ENCODE data around the gene CCDC183.
"Not testable (repeated sequence)": the region's sequence is repeated elsewhere in the genome, so short reads cannot be mapped to it uniquely, and the experiment has no call there.

Gene CCDC183

DNA sequence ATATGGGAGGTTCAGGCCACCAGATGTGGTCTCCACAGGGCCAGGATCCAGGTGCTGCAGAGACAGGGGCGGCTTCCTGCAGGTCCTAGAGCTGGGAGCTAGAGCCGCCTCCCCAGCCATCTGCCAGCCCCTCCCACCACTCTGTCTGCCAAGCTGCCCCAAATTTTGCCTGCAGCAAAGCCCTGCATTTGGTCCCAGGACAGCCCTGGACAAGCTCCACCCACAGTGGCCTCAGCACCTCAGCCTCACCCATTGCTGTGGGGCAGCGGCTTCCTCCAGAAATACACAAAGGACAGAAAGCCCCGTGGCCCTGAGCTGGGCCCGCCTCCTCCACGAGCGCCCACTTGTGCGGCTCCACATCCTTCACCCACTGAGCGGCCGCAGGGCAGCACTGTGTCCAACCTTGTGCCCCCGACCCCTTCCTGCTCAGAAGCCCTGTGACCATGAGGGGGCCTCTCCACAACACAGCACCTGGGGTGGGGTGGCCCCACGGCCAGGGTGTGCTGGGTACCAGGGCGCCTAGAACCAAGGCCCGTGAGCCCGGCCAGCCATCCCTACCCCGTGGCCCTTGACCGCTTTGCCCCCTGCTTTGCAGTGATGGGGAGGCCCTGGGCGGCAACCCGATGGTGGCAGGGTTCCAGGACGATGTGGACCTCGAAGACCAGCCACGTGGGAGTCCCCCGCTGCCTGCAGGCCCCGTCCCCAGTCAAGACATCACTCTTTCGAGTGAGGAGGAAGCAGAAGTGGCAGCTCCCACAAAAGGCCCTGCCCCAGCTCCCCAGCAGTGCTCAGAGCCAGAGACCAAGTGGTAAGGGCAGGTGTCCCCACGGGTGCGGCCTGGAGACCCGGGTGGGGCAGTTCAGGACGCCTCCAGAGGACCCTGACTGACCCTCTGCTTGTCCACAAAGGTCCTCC, 42.4 kb downstream of the CCDC183 start:
- peaks cover 29 to 38% of the 10 kb centered on the region in 2 donors for H3K4me1 ChIP-seq (ENCODE audit: control insufficient read depth in 1 of 2, insufficient read depth in 2 of 2, low read length in 2 of 2)
- H3K9me3 ChIP-seq (ENCODE audit: control insufficient read depth in 1 of 2, low read length in 2 of 2): no peaks in the 10 kb centered on the region
- H3K27ac ChIP-seq (ENCODE audit: low read depth, low read length): no peak overlapping the region
- no peak overlapping the region for H3K9ac ChIP-seq (ENCODE audit: low read depth in 1 of 2, low read length in 2 of 2)
- no peaks in the 10 kb centered on the region for H3K27me3 ChIP-seq (ENCODE audit: control insufficient read depth in 1 of 2, insufficient read depth in 2 of 2, low read length in 2 of 2)
- peaks cover 0 to 21% of the 10 kb centered on the region in 2 donors for H3K36me3 ChIP-seq (ENCODE audit: control insufficient read depth in 1 of 2, insufficient read depth in 2 of 2, low read length in 2 of 2)
- H3K4me3 ChIP-seq (ENCODE audit: low read depth in 1 of 2, low read length in 2 of 2): no peak overlapping the region

DNA sequence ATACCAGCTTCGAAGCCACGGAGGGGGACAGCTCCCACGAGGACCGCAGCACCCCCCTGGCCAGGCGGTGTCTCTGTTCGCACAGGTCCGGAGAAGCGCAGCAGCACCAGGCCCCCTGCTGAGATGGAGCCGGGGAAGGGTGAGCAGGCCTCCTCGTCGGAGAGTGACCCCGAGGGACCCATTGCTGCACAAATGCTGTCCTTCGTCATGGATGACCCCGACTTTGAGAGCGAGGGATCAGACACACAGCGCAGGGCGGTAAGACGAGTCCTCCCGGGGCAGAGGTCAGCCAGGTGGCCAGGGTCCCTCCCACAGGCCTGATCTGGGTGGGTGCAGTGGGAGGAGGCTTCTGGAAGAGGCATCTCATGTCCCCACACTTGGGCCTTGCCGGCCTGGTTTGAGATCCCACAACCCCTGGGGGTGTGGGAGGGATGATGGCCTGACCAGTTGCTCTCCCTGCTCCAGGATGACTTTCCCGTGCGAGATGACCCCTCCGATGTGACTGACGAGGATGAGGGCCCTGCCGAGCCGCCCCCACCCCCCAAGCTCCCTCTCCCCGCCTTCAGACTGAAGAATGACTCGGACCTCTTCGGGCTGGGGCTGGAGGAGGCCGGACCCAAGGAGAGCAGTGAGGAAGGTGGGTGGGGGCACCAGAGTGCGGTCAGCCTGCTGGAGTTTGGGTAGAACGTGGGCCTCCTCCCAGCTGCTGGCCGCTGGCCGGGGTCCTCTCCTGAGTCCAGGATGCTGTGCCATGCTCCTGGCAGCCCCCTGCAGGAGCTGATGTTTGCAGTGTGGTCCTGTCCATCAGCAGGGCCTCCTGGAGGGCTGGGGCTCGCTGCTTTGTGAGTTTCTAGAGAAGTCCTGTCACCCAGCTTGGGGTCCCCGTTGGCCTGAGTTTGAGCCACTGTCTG, 43.3 kb downstream of the CCDC183 start:
- H3K27ac ChIP-seq (ENCODE audit: low read depth, low read length): no peak overlapping the region
- H3K9ac ChIP-seq (ENCODE audit: low read depth in 1 of 2, low read length in 2 of 2): no peak overlapping the region

DNA sequence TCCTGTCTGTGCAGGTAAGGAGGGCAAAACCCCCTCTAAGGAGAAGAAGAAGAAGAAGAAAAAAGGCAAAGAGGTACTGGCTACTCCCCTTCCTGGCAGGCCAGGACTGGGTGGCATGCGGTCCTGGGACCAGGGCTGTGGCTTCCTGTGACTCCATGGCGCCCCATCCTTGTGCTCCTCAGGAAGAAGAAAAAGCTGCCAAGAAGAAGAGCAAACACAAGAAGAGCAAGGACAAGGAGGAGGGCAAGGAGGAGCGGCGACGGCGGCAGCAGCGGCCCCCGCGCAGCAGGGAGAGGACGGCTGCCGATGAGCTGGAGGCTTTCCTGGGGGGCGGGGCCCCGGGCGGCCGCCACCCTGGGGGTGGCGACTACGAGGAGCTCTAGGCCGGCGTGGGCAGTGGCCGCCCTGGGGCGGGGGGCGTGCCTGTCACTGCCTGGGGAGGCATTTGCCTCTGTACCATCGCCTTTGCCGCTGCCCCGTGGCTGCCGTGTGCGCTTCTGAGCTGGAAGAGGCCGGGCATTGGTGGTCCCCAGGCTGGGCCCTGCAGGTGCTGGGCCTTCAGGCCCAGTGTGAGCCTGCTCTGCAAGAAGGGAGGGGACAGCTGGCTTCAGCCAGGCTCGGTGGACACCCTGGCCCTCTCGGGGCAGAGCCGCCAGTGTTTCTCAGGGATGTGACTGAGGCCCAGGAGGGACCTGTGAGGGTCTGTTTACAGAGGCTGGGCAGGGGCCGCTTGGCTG, 44.2 kb downstream of the CCDC183 start:
- Histone ChIP-seq H3K27me3 (ENCODE audit: control insufficient read depth in 1 of 2, insufficient read depth in 2 of 2, low read length in 2 of 2) (peaks cover 0 to 2% of the 10 kb centered on the region in 2 donors), H3K36me3 (ENCODE audit: control insufficient read depth in 1 of 2, insufficient read depth in 2 of 2, low read length in 2 of 2) (peaks cover 0 to 19% of the 10 kb centered on the region in 2 donors), H3K4me3 (ENCODE audit: low read depth in 1 of 2, low read length in 2 of 2) (no peak overlapping the region), H3K9ac (ENCODE audit: low read depth in 1 of 2, low read length in 2 of 2) (peak overlapping the region in 1 of 2 donors; percentile 25), H3K27ac (ENCODE audit: low read depth, low read length) (peak overlapping the region; percentile 75), H3K9me3 (ENCODE audit: control insufficient read depth in 1 of 2, low read length in 2 of 2) (no peaks in the 10 kb centered on the region), H3K4me1 (ENCODE audit: control insufficient read depth in 1 of 2, insufficient read depth in 2 of 2, low read length in 2 of 2) (peaks cover 29 to 39% of the 10 kb centered on the region in 2 donors)

More for the DNA sequence above, 43.3 kb downstream of the CCDC183 start:
- no peaks in the 10 kb centered on the region for H3K9me3 ChIP-seq (ENCODE audit: control insufficient read depth in 1 of 2, low read length in 2 of 2)
- peaks cover 0 to 21% of the 10 kb centered on the region in 2 donors for H3K36me3 ChIP-seq (ENCODE audit: control insufficient read depth in 1 of 2, insufficient read depth in 2 of 2, low read length in 2 of 2)
- H3K4me3 ChIP-seq (ENCODE audit: low read depth in 1 of 2, low read length in 2 of 2): no peak overlapping the region
- no peaks in the 10 kb centered on the region for H3K27me3 ChIP-seq (ENCODE audit: control insufficient read depth in 1 of 2, insufficient read depth in 2 of 2, low read length in 2 of 2)
- peaks cover 29 to 39% of the 10 kb centered on the region in 2 donors for H3K4me1 ChIP-seq (ENCODE audit: control insufficient read depth in 1 of 2, insufficient read depth in 2 of 2, low read length in 2 of 2)

DNA sequence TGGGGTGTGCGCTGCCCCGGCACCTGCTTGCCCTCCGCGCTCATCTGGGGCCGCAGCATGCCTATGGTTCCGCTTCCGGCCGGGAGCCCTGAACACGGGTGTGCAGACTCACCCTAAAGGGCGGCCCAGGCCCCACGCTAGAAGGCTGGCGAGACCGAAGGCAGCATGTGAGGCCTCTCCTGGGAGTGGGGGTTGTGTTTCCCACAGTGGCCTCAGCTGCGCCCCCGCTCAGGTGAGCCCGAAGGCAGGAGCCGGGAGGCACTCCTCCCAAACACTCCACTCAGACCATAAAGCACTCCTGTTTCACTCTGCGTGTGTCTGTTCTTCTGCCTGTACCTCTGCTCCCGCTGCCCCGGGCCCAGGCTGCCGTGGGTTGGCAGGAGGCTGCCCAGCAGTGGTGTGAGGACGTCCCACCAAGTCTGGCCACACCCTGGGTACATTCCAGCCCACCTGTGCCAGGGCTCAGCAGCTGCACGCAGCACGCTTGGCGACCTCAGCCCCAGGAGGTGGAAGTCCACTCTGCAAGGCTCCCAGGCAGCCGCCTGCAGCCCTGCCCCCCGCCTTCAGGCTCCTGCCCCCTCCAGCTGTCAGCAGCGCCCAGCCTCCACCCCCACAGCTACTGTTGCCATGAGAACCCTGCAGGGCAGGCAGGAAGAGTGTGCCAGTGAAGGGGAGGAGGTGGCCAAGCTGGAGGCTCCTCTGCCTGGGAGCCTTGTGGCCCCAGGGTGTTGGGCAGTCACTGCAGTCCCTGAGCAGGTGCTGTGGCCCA, 44.9 kb downstream of the CCDC183 start:
- Histone ChIP-seq H3K27me3 (ENCODE audit: control insufficient read depth in 1 of 2, insufficient read depth in 2 of 2, low read length in 2 of 2) (peaks cover 0 to 5% of the 10 kb centered on the region in 2 donors), H3K27ac (ENCODE audit: low read depth, low read length) (peak overlapping the region; percentile 84), H3K36me3 (ENCODE audit: control insufficient read depth in 1 of 2, insufficient read depth in 2 of 2, low read length in 2 of 2) (peaks cover 0 to 14% of the 10 kb centered on the region in 2 donors), H3K4me1 (ENCODE audit: control insufficient read depth in 1 of 2, insufficient read depth in 2 of 2, low read length in 2 of 2) (peaks cover 29 to 39% of the 10 kb centered on the region in 2 donors), H3K4me3 (ENCODE audit: low read depth in 1 of 2, low read length in 2 of 2) (no peak overlapping the region), H3K9ac (ENCODE audit: low read depth in 1 of 2, low read length in 2 of 2) (peak overlapping the region; percentile 25 to 43), H3K9me3 (ENCODE audit: control insufficient read depth in 1 of 2, low read length in 2 of 2) (no peaks in the 10 kb centered on the region)

DNA sequence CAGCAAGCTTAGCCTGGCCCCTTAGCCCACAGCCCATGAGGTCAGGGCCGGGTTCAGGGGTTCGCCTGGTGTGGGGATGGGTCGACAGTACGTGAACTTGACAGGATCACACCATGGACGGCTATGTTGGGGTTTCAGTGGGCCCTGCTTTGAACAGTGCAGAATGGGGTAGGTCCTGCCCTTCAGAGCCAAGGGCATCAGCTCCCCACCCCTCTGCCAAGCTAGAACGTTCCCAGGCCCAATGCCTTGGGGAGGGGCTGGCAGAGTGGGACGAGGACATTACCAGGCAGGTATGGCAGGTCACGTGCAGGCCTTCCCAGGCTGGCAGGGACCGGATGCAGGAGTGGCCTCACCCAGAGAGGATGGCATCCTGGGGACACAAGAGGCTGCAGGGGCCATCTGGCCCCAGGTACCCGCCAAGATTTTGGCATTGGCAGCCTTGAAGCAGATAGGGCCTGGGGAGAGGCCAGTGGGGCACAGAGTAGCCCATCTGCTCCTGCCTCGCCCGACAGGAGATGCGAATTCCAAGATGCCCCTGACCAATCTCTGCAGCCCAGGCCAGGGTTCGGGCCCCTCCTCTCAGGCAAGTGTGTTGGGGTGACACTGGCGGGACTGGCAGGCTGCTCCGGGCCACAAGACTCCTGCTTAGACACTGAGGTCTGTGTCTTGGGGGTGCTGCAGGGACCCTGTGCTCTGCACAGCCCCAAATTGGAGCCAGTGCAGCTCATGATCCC, 45.7 kb downstream of the CCDC183 start:
- peaks cover 0 to 14% of the 10 kb centered on the region in 2 donors for H3K36me3 ChIP-seq (ENCODE audit: control insufficient read depth in 1 of 2, insufficient read depth in 2 of 2, low read length in 2 of 2)
- peak overlapping the region in 1 of 2 donors; percentile 66 for H3K9ac ChIP-seq (ENCODE audit: low read depth in 1 of 2, low read length in 2 of 2)
- H3K27me3 ChIP-seq (ENCODE audit: control insufficient read depth in 1 of 2, insufficient read depth in 2 of 2, low read length in 2 of 2); H3K9me3 ChIP-seq (ENCODE audit: control insufficient read depth in 1 of 2, low read length in 2 of 2): not testable (repeated sequence)
- peak overlapping the region; percentile 47 to 68 for H3K4me3 ChIP-seq (ENCODE audit: low read depth in 1 of 2, low read length in 2 of 2)
- H3K27ac ChIP-seq (ENCODE audit: low read depth, low read length): peak overlapping the region; percentile 84
- H3K4me1 ChIP-seq (ENCODE audit: control insufficient read depth in 1 of 2, insufficient read depth in 2 of 2, low read length in 2 of 2): peaks cover 29 to 39% of the 10 kb centered on the region in 2 donors

DNA sequence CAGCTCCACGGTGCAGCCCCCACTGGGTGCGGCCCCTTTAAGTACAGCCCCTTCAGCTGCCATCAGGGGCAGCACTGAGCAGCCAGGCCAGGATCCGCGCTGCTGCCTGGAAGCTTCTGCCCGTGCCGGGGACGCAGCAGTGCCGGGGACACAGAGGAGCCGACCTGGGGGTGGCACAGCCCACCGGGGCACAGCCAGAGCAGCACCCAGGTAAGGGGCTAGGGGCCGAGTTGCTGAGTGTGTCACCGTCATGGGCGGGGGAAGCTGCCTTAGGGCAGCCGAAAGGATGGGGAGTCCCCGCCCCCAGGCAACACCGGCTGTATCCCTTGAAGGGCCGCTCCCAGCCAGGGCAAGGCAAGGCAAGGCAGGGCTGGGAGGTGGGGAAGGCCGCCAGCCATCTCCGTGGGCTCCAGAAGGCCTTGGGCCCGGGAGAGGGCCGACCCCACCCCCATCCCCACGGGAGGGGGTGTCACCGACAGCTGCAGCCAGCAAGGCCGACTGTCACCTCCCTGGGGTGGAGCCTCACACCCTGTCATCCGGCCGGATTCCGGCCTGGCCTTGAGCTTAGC, 46.3 kb downstream of the CCDC183 start, which contains the start of gene AJM1:
Gene AJM1, plus strand, starts transcription at position 99 of the 569 bp plus-strand sequence. CDS start 1,937 bp downstream, outside the sequence.
- not testable (repeated sequence) for H3K9me3 ChIP-seq (ENCODE audit: control insufficient read depth in 1 of 2, low read length in 2 of 2); H3K27me3 ChIP-seq (ENCODE audit: control insufficient read depth in 1 of 2, insufficient read depth in 2 of 2, low read length in 2 of 2)
- H3K36me3 ChIP-seq (ENCODE audit: control insufficient read depth in 1 of 2, insufficient read depth in 2 of 2, low read length in 2 of 2): peaks cover 0 to 14% of the 10 kb centered on the region in 2 donors
- peak within 1 kb of the TSS; percentile 84 for H3K27ac ChIP-seq (ENCODE audit: low read depth, low read length)
- H3K9ac ChIP-seq (ENCODE audit: low read depth in 1 of 2, low read length in 2 of 2): peak within 1 kb of the TSS; percentile 25 to 66
- peak within 1 kb of the TSS; percentile 47 to 68 for H3K4me3 ChIP-seq (ENCODE audit: low read depth in 1 of 2, low read length in 2 of 2)
- peaks cover 29 to 39% of the 10 kb centered on the region in 2 donors for H3K4me1 ChIP-seq (ENCODE audit: control insufficient read depth in 1 of 2, insufficient read depth in 2 of 2, low read length in 2 of 2)

DNA sequence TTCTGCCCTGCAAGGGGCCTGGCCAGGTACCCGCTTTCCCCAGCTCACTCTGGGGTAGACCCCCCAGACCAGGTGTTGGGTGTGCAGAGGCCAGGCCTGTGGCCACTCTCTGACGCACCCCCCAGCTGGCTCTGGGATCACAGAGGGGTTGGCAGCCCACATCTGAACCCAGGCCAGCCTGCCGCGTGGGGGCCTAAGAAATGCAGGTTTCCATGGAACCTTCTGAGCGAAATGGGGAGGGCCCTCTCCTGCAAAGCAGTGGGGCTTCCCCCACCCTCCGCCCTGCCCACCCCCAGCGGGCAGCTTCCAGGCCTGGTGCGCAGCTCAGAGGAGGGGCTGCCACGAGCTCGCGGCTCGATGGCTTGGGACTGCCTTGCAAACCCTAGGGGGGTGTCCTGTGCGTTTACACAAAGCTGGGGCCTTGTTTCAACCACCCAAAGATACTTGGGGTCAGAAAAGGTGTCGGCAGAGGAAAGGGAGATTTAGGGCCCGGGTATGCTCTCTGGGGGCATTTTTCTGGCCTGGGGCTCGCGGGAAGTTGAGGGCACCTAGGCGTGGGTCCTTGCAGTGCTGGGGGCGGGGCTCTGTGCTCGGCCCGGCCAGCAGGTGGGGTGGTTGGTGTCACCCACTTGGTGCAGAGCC, 47.1 kb downstream of the CCDC183 start:
- peaks cover 29 to 48% of the 10 kb centered on the region in 2 donors for H3K4me1 ChIP-seq (ENCODE audit: control insufficient read depth in 1 of 2, insufficient read depth in 2 of 2, low read length in 2 of 2)
- H3K9me3 ChIP-seq (ENCODE audit: control insufficient read depth in 1 of 2, low read length in 2 of 2); H3K27me3 ChIP-seq (ENCODE audit: control insufficient read depth in 1 of 2, insufficient read depth in 2 of 2, low read length in 2 of 2); H3K27ac ChIP-seq (ENCODE audit: low read depth, low read length); H3K4me3 ChIP-seq (ENCODE audit: low read depth in 1 of 2, low read length in 2 of 2): not testable (repeated sequence)
- peaks cover 0 to 14% of the 10 kb centered on the region in 2 donors for H3K36me3 ChIP-seq (ENCODE audit: control insufficient read depth in 1 of 2, insufficient read depth in 2 of 2, low read length in 2 of 2)
- H3K9ac ChIP-seq (ENCODE audit: low read depth in 1 of 2, low read length in 2 of 2): peak overlapping the region in 1 of 2 donors; percentile 38

Measured in duodenal mucosa (tissue), 2 donors.